ENCODE data around the gene NR0B2. TPM values are rescaled to one million over a fixed set of nuclear protein-coding genes. Genes with fewer than 3 reads are reported as not detected.

The NR0B2 gene
- total and polyA plus RNA-seq, 10 of the 15 experiments (the other 5 are each of a cell fraction or from before 2014, with no cell fraction given): not detected

- Histone ChIP-seq H3K79me2 (ENCODE audit: control insufficient read depth, insufficient read depth, low read length) (peaks cover 28% of the 10 kb centered on the region), H2AFZ (ENCODE audit: control insufficient read depth, low read depth, low read length) (no peak overlapping the region), H3K4me3 (peak overlapping the region; percentile 76), H3K9ac (ENCODE audit: control insufficient read depth, insufficient read depth, low read length) (peak overlapping the region; percentile 84), H3K9me3 (replicated peaks; ENCODE audit: control insufficient read depth, insufficient read depth, low read length) (no peaks in the 10 kb centered on the region), H3K4me1 (ENCODE audit: control insufficient read depth, insufficient read depth, low read length) (peaks cover 5% of the 10 kb centered on the region; the same call in 1 of the 2 replicates), H3K27ac (ENCODE audit: control insufficient read depth, insufficient read depth) (peak overlapping the region; percentile 83), H3K36me3 (ENCODE audit: control insufficient read depth in 2 of 2, insufficient read depth in 2 of 2, low read length in 1 of 2) (peaks cover 5 to 19% of the 10 kb centered on the region in 2 experiments), H3K4me2 (ENCODE audit: control insufficient read depth, insufficient read depth) (peak overlapping the region; percentile 99), H3K27me3 (replicated peaks in 1 of 2; ENCODE audit: control insufficient read depth in 2 of 2, insufficient read depth in 2 of 2, low read length in 1 of 2) (no peaks in the 10 kb centered on the region), H4K20me1 (ENCODE audit: control insufficient read depth, insufficient read depth) (no peaks in the 10 kb centered on the region; the same call in 1 of the 2 replicates)
- ChIA-PET POLR2A (interaction anchor here (0.6 to 2.6 kb wide), 3 partner anchors 10 to 749 kb away, joined by 3 to 12 read pairs (median 4); partner anchors contain the start of gene GPATCH3), RAD21 (ENCODE audit: unreplicated experiment) (no interaction called here), CTCF (no interaction called here), SMC1A (ENCODE audit: uncharacterized antibody, unreplicated experiment) (no interaction called here)
- ATAC-seq (no peak), DNase-seq (ENCODE audit: low read depth, low spot score) (no peak), FAIRE-seq (peak; percentile 7)
- 19% methylated on average over 6 of the region's 6 CpGs for WGBS (ENCODE audit: insufficient coverage, insufficient replicate concordance, low lambda C conversion rate, missing lambda C conversion rate)
- TF ChIP-seq RFX5 (IDR thresholded peaks at IDR 0.05; ENCODE audit: low read depth, low read length) (no peak), JUND (IDR thresholded peaks at IDR 0.05; ENCODE audit: low read depth, low read length) (no peak), ZBTB4 (CRISPR knock-in tag; IDR thresholded peaks at IDR 0.05) (no peak), BMI1 (IDR thresholded peaks at IDR 0.05; ENCODE audit: borderline replicate concordance) (no peak), SMC3 (IDR thresholded peaks at IDR 0.05; ENCODE audit: borderline replicate concordance, low read length) (no peak), SREBF2 (IDR thresholded peaks at IDR 0.05; ENCODE audit: low read length) (no peak), STAT3 (IDR thresholded peaks at IDR 0.05; ENCODE audit: low read depth, low read length) (no peak), HDAC2 (IDR thresholded peaks at IDR 0.05) (no peak), POLR2AphosphoS5 (IDR thresholded peaks at IDR 0.05; ENCODE audit: low read length) (no peak), POLR2A (IDR thresholded peaks at IDR 0.05; ENCODE audit: low read depth, low read length) (no peak), CREM (IDR thresholded peaks at IDR 0.05; ENCODE audit: low read depth) (no peak), TBL1XR1 (IDR thresholded peaks at IDR 0.05; ENCODE audit: low read depth, low read length) (no peak), CBX5 (IDR thresholded peaks at IDR 0.05; ENCODE audit: low read depth) (no peak), CEBPZ (IDR thresholded peaks at IDR 0.05; ENCODE audit: low read depth, low read length) (no peak), ELK1 (IDR thresholded peaks at IDR 0.05; ENCODE audit: low read depth, low read length) (no peak), POLR2AphosphoS2 (IDR thresholded peaks at IDR 0.05; ENCODE audit: low read depth, low read length) (no peak)
- intact Hi-C loops (cut with micrococcal nuclease; ENCODE audit: unreplicated experiment): no loop called here
- in situ Hi-C loops (cut with MboI): no loop called here
- BruUV-seq (replicated peaks): TSS peak; percentile 70
Observed at GRCh38 chr1:26922431-26922729, 8.6 kb upstream of the NR0B2 start.
